ENCODE measurements around the gene C3orf52.

Gene C3orf52

DNA sequence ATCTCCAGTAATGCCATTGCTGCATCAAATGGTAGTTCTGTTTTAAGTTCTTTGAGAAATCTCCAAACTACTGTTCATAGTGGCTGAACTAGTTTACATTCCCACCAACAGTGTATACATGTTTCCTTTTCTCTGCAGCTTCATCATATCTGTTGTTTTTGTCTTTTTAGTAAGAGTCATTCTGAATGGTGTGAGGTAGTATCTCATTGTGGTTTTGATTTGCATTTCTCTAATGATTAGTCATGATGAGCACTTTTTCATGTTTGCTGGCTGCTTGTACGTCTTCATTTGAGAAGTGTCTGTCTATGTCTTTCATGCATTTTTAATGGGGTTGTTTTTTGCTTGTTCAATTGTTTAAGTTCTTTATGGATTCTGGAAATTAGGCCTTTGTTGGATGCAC lies 57.1 kb downstream of the C3orf52 start:
- no peak overlapping the region for H3K4me3 ChIP-seq (ENCODE audit: control insufficient read depth, low read depth, low read length)
- TF ChIP-seq, protein P1, sequence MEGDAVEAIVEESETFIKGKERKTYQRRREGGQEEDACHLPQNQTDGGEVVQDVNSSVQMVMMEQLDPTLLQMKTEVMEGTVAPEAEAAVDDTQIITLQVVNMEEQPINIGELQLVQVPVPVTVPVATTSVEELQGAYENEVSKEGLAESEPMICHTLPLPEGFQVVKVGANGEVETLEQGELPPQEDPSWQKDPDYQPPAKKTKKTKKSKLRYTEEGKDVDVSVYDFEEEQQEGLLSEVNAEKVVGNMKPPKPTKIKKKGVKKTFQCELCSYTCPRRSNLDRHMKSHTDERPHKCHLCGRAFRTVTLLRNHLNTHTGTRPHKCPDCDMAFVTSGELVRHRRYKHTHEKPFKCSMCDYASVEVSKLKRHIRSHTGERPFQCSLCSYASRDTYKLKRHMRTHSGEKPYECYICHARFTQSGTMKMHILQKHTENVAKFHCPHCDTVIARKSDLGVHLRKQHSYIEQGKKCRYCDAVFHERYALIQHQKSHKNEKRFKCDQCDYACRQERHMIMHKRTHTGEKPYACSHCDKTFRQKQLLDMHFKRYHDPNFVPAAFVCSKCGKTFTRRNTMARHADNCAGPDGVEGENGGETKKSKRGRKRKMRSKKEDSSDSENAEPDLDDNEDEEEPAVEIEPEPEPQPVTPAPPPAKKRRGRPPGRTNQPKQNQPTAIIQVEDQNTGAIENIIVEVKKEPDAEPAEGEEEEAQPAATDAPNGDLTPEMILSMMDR (conservative IDR thresholded peaks at IDR 0.05; ENCODE audit: control insufficient read depth, insufficient read depth, low read depth, low read length), result no peak
- peak; percentile 10 for DNase-seq (ENCODE audit: low read depth)

DNA sequence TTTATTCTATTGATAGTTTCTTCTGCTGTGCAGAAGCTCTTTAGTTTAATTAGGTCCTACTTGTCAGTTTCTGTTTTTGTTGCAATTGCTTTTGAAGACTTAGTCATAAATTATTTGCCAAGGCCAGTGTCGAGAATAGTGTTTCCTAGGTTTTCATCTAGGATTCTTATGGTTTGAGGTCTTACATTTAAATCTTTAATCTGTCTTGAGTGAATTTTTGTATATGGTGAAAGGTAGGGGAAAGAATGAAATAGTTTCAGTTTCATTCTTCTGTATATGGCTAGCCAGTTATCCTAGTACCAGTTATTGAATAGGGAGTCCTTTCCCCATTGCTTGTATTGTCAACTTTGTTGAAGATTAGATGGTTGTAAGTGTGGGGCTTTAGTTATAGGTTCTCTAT lies 57.5 kb downstream of the C3orf52 start:
- TF ChIP-seq, protein P1 (conservative IDR thresholded peaks at IDR 0.05; ENCODE audit: control insufficient read depth, insufficient read depth, low read depth, low read length), result no peak
- DNase-seq (ENCODE audit: low read depth), result no peak
- no peak overlapping the region for H3K4me3 ChIP-seq (ENCODE audit: control insufficient read depth, low read depth, low read length)

DNA sequence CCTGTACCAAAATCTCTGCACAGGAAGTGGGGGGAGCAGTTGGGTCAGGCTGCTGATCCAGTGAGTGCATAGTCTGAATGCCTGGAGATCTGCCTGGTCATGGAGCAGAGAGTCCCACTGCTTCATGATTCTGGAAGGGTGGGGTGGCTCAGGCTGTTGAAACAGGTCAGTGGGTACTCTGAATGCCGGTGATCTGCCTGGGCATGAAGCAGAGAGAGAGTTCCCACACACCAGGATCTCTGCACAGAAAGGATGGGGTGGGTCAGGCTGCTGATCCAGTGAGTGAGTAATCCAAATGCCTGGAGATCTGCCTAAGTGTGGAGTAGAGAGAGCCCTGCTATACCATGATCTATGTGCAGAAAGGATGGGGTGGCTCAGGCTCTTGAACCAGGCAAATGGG lies 62.9 kb downstream of the C3orf52 start:
- TF ChIP-seq, protein P1 (conservative IDR thresholded peaks at IDR 0.05; ENCODE audit: control insufficient read depth, insufficient read depth, low read depth, low read length), result no peak
- DNase-seq (ENCODE audit: low read depth), result peak; percentile 10
- H3K4me3 ChIP-seq (ENCODE audit: control insufficient read depth, low read depth, low read length), result no peak overlapping the region

DNA sequence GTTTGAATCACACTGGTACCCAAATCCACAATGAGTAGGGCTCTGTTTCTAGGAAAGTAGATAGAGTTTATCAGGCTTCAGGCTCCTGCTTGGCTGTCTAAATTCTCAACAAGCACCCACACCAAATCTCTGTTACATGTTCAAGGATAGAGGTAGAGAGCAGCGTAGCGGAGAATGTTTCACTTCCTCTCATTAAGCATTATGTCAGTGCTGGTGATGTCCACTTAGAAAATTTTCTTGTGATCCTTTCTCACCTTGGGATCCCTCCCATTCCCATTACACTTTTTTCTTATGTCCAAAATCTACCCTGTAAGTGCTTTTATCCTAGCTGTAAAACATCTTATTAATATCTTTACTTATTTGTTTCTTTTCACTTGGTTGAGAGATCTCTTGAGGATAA lies 81.6 kb downstream of the C3orf52 start:
- DNase-seq (ENCODE audit: low read depth), result no peak
- no peak overlapping the region for H3K4me3 ChIP-seq (ENCODE audit: control insufficient read depth, low read depth, low read length)
- TF ChIP-seq, protein P1 (conservative IDR thresholded peaks at IDR 0.05; ENCODE audit: control insufficient read depth, insufficient read depth, low read depth, low read length), result no peak

Data from fibroblast of mammary gland (primary cell).